ENCODE data around the gene KIAA0319L.

GRCh38 chr1:35394386-35394785 is 162.8 kb downstream of the KIAA0319L start:
- no peak for TF ChIP-seq EP300 (IDR thresholded peaks at IDR 0.05)
- no peak for TF ChIP-seq POLR2AphosphoS5 (IDR thresholded peaks at IDR 0.05)
- TF ChIP-seq, protein P1, sequence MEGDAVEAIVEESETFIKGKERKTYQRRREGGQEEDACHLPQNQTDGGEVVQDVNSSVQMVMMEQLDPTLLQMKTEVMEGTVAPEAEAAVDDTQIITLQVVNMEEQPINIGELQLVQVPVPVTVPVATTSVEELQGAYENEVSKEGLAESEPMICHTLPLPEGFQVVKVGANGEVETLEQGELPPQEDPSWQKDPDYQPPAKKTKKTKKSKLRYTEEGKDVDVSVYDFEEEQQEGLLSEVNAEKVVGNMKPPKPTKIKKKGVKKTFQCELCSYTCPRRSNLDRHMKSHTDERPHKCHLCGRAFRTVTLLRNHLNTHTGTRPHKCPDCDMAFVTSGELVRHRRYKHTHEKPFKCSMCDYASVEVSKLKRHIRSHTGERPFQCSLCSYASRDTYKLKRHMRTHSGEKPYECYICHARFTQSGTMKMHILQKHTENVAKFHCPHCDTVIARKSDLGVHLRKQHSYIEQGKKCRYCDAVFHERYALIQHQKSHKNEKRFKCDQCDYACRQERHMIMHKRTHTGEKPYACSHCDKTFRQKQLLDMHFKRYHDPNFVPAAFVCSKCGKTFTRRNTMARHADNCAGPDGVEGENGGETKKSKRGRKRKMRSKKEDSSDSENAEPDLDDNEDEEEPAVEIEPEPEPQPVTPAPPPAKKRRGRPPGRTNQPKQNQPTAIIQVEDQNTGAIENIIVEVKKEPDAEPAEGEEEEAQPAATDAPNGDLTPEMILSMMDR (IDR thresholded peaks at IDR 0.05), result no peak
- TF ChIP-seq POLR2A (IDR thresholded peaks at IDR 0.05), result no peak

Data from stomach (tissue), 4 donors.